BJ (cell line): ENCODE results near the gene EID2. TPM values are rescaled to one million over a fixed set of nuclear protein-coding genes. Genes with fewer than 3 reads are reported as not detected.

Experiments used
- CTCF ChIA-PET: fragments of 350-600 bp; formaldehyde crosslinking; extraction: SDS; loops from one replicate; lab custom pipeline; 2021; ENCODE audit warnings: antibody characterized with exemption, inconsistent platforms; lab: Yijun Ruan, JAX
- POLR2A ChIA-PET: fragments of 300-600 bp; sonication (Branson Sonifier 250); formaldehyde crosslinking; extraction: SDS; loops from one replicate; lab custom pipeline; 2021; ENCODE audit warnings: antibody characterized with exemption; lab: Charles Lee
- DNase-seq: peaks from one replicate; pipeline ENCODE4 v3.0.0-alpha.2; 2011; ENCODE audit warnings: low read depth
- H3K27me3 ChIP-seq: 2 replicates; pipeline ENCODE4 v1.6.0; 2011; ENCODE audit warnings: low read length; ENCODE audit not compliant: control insufficient read depth, insufficient read depth
- H3K36me3 ChIP-seq: 2 replicates; pipeline ENCODE4 v1.5.1; 2011; ENCODE audit warnings: low read length; ENCODE audit not compliant: control insufficient read depth, insufficient read depth
- H3K4me3 ChIP-seq: 2 replicates; pipeline ENCODE4 v1.5.1; 2011; ENCODE audit warnings: low read depth, mild to moderate bottlenecking, control low read depth, low read length
- CTCF ChIP-seq: IDR thresholded peaks from 2 replicates; pipeline ENCODE4 v1.5.1; 2011; ENCODE audit warnings: low read depth, mild to moderate bottlenecking, control low read depth, inconsistent platforms, low read length, moderate library complexity; ENCODE audit not compliant: insufficient read depth
- polyA plus RNA-seq: library from polyadenylated mRNA; depleted of rRNA; stranded (reverse); fragments of >200 nt; gene quantifications from 2 replicates; pipeline ENCODE4 v1.2.3, GENCODE V29; 2011

Gene EID2
- polyA plus RNA-seq, 1 experiment = 5.5 TPM

- Histone ChIP-seq H3K36me3 (no peaks in the 10 kb centered on the region), H3K4me3 (no peak overlapping the region), H3K27me3 (peaks cover 32% of the 10 kb centered on the region)
- no peak for TF ChIP-seq CTCF
- ChIA-PET POLR2A (no interaction called here), CTCF (interaction anchor here (0.8 to 1.9 kb wide), 3 partner anchors 15 to 72 kb away, joined by 3 to 9 read pairs (median 3); partner anchors contain the start of gene EID2B)
- no peak for DNase-seq
These were observed 21.5 kb downstream of the EID2 start for GRCh38 chr19:39518458-39518857.

- H3K36me3 ChIP-seq = no peaks in the 10 kb centered on the region
- CTCF ChIA-PET = interaction anchor here (0.6 to 1.9 kb wide), 3 partner anchors 15 to 1800 kb away, joined by 3 to 9 read pairs (median 3); partner anchors contain the start of gene EID2B
These were observed 22.5 kb downstream of the EID2 start for GRCh38 chr19:39517432-39517831.

GRCh38 chr19:39516270-39516669 lies 23.7 kb downstream of the EID2 start:
- TF ChIP-seq CTCF = no peak
- DNase-seq = no peak
- ChIA-PET CTCF (interaction anchor here (0.7 to 1.4 kb wide), 3 partner anchors 13 to 16 kb away, joined by 3 to 4 read pairs (median 3); partner anchors contain the start of gene EID2B), POLR2A (no interaction called here)
- Histone ChIP-seq H3K4me3 (no peak overlapping the region), H3K36me3 (no peaks in the 10 kb centered on the region), H3K27me3 (peaks cover 36% of the 10 kb centered on the region)

More at GRCh38 chr19:39517432-39517831, 22.5 kb downstream of the EID2 start:
- POLR2A ChIA-PET = no interaction called here
- DNase-seq = no peak
- TF ChIP-seq CTCF = no peak
- H3K27me3 ChIP-seq = peaks cover 36% of the 10 kb centered on the region
- no peak overlapping the region for H3K4me3 ChIP-seq

GRCh38 chr19:39515551-39516191 lies 24.3 kb downstream of the EID2 start:
- Histone ChIP-seq H3K27me3 (peaks cover 36% of the 10 kb centered on the region), H3K4me3 (peak overlapping the region; percentile 13; the same call in 1 of the 2 replicates), H3K36me3 (no peaks in the 10 kb centered on the region)
- ChIA-PET POLR2A (no interaction called here), CTCF (interaction anchor here (1.1 to 1.4 kb wide), 2 partner anchors 13 to 17 kb away, joined by 3 read pairs; partner anchors contain the start of gene EID2B)
- no peak for TF ChIP-seq CTCF
- no peak for DNase-seq

GRCh38 chr19:39514840-39515550 lies 25.0 kb downstream of the EID2 start, which contains the start of gene SELENOV:
TSS of gene SELENOV (plus strand) at chr19:39515139. CDS start at chr19:39515213, 74 bp downstream.
- Histone ChIP-seq H3K4me3 (peak within 1 kb of the TSS; percentile 13; the same call in 1 of the 2 replicates), H3K27me3 (peaks cover 36% of the 10 kb centered on the region), H3K36me3 (no peaks in the 10 kb centered on the region)
- DNase-seq = no peak
- ChIA-PET CTCF (interaction anchor here (0.9 to 1.8 kb wide), 5 partner anchors 9 to 18 kb away, joined by 3 to 5 read pairs (median 3); partner anchors contain the start of gene EID2B), POLR2A (no interaction called here)
- TF ChIP-seq CTCF = no peak
